GM18517 (cell line): ENCODE data around the gene ZBTB12.

Experiments
- ATAC-seq: cut with Tn5 transposase; IDR thresholded peaks from one replicate; pipeline ENCODE4 v1.9.1; 2021; ENCODE audit warnings: mild to moderate bottlenecking, moderate library complexity; ENCODE audit not compliant: unreplicated experiment

Gene ZBTB12

DNA sequence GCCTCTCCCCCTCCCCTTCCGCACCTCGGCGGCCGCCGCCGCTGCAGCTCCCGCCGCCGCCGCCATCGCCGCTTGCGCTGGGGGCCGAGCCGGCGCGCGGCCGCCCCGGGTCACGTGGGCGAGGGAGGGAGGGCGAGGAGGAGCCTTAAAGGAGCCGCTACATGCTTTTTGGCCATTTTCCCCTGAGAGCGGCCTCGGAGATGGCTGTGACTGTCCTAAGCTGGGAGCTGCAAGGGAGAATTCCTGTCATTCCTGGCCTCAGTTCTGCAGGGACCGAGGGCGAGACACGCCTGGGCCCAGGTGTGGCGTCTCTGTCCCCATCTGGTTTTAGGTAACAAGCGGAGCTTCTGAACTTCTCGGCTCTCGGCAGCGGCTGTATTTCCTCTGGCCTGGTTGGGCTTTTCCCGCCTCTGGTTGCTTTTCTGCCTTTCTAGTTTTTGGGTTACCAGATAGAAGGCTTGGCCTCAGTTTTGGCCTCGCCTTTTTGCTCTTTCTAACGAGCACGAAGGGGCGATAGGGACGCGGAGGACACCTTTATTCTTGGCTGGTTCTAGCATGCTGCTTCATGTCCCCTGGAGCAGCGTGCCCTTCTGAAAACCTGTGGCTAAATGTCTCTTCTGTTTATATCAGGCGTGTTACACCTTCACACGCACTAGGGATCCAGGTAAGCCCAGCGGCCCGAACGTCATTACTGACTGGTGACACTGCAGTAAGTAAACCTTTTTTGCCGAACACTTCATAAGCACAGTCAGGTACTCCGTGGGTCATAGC, 4.1 kb downstream of the ZBTB12 start, which contains the start of gene EHMT2:
TSS of gene EHMT2 (minus strand) at position 87 of the 771 bp plus-strand sequence. CDS start at position 66, 21 bp downstream.
- peak; percentile 66 for ATAC-seq

DNA sequence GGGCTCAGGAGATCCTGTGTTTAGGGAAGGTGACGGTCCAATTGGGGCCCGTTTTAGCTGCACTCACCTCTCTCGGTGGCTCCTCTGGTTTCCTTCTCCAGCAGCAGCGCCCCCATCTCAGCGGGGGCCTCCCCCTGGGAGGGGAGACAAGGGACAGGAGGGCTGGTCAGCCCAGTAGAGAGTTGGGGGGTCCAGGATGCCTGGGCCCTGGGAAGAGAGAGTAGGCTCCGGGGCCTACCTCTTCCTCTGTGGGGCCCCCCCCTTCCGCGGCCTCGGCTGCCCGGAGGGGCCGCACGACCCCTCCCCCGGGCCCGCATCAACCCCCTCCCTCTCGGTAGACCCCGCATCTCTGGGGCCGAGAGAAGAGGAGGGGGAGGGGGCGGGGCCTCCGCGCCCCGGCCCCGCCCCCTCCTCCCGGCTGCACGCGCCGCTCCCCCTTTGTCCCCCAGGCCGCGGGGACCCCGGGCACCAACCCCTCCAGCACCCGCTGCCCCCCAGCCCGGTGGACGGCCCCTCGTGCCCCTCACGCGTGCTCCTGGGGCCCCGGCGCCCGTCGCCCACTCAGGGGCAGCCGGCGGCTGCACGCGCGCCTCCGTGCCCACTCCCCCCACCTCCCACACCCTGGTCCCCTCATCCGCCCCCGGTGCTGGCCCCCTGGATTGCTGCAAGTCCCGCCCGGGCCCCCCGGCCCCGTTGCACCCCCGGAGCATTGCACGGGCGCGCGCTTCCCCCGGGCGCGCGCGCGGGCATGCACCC, 4.9 kb downstream of the ZBTB12 start:
- no peak for ATAC-seq

DNA sequence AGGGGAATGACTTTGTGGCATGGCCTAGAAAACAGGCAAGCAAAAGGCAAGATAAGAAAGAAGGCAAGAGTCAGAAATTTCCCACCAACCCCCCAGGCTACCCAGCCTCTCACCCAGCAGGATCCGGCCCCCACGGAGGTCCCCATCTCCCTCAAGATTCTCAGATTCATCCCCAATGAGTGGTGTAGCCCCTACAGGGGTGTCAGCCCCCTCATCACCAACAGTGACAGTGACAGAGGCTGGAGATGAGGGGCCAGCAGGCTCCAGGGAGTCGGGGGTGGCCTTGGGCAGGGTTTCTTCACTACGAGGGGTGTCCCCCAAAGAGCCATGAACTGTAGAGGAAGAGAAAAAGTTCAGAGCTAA, 5.4 kb downstream of the ZBTB12 start:
- ATAC-seq, result no peak

DNA sequence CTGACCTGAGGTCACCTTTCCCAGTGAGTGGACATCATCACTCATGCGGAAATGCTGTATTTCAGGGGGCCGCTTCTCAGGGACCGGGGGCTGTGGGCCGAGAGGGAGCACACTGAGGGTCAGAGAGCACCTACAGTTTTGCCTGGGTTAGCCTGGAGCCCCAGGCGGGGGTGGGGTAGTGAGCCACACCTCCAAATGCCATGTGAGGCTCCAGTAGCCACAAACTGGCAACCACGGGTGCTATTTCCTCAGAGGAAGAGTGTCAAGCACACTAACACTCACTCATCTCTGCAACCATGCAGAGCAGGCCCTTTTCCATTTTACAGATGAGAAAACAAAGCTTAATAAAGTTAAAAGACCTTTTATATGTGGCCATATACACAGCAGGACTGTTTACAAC, 9.1 kb downstream of the ZBTB12 start:
- ATAC-seq, result no peak

DNA sequence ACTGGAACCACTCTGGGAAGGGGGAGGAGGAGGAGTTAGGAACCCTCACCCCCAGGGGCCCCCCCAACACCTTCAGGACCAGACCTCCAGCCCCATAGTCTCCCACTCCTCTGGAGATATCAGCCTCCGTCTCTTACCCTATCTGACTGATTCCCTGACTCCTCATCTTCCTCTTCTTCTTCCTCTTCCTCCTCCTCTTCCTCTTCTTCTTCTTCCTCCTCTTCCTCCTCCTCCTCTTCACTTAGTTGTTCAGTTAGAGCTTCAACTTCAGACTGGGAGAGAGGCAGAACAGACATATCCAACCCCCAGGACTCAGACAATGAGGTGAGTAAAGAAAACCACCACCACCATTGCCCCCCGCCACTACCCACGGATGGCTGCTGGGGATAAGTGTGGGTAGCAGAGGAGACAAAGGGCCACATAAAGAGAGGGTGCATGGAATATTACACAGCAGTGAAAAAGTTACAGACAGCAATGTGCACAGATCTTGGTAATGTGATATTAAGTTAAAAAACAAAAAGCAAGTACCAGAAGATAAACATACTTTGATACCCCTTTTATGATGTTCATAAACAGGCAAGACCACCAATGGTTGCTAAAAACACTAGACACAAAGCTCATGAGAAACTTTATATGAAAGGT, 12.4 kb downstream of the ZBTB12 start:
- no peak for ATAC-seq

DNA sequence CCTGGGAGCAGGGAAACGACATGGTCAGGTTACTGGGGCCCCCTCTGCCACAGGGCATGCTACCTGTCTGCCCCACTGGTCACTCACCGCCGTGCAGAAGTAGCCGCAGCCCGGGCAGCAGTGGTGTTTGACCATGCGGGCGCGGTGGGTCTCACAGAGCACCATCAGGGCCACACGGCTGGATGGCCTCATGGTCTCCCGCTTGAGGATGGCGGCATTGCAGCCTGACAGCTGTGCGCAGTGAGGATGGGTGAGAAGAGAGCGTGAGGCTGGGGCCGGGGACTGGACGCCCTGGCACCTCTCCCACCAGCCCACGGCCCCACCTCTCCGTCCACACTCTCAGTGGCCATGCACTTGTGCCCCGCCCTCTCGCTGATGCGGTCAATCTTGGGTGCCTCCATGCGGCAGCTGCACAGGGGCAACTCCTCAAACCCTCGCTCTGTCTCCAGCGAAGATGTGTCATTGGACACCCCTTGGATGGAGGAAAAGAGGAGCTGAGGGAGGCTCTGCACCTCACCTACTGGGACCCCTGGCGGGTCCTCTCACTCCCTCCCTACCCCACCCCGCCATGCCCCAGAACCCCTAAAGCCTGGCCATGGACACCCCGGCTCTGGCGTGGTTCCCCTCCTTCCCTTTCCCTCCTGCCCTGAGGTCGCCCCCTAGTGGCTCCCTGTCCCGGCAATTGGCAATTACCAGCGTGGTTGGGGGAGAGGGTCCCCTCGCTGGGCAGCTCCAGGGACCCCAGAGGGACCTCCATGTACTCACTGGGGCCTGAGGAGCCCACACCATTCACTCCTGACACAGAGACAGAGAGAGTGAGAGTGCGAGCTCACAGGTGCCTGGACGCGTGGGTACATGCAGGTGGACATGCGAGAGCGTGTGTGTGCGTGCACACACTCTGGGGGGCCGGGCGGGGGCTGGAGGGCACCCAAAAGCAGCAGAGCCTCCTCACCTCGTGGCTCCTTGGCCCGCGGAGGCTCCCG, 13.3 kb downstream of the ZBTB12 start:
- ATAC-seq, result no peak

DNA sequence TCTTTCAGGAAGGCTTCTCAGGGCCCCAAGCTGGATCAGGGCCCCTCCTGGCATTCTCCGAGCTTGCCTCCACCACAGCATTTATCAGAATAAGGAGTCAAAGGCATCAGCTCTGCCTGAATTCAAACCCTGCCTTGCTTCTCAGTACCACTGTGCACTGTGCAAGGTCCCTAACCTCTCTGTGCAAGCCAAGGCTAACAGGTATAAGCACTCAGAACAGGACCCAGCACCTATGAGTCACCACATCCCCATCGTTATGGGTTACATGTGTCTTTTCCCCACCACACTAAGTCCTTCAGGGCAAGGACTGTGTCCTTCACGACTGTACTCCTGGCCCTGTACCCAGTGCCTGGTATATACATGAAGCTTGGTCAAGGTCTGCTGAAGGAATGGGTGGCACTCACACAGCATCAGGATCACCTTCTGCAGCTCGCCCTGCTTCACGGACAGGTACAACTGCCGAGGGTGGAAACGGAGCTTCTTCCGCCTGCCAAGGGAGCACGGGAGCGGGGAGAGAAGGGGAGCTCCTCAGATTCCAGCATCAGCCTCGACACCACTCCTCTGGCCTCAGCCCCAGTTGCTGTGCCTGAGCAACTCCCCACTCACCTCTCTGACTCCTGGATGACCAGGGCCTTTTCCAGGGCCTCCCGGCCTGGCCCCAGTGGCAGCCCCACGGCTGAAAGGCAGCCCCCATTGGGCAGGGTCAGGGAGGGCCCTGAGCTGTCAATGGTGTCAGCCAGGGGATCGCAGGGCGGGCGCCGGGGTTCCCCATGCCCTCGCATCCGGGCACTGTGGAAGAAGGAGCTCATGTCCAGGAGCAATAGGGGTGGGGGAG, 14.5 kb downstream of the ZBTB12 start:
- no peak for ATAC-seq

DNA sequence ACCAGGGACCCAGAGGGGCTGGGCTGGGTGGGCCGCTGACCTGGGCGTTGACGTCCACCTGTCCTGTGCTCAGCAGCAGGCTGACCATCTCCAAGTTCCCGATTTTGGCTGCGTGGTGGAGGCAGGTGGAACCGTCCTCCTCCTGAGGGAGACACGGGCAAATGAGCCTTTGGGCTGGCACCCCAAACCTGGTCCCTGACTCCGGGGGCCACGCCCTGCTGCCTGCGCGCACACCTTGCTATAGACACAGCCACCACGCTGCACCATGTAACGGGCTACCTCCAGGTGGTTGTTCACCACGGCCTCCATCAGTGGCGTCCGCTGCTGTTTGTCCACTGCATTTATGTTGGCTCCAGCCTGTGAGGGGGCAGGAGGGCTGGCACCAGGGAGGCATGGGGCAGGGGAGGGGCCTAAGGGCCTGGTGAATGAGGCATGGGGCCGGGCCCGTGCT, 15.3 kb downstream of the ZBTB12 start:
- no peak for ATAC-seq

DNA sequence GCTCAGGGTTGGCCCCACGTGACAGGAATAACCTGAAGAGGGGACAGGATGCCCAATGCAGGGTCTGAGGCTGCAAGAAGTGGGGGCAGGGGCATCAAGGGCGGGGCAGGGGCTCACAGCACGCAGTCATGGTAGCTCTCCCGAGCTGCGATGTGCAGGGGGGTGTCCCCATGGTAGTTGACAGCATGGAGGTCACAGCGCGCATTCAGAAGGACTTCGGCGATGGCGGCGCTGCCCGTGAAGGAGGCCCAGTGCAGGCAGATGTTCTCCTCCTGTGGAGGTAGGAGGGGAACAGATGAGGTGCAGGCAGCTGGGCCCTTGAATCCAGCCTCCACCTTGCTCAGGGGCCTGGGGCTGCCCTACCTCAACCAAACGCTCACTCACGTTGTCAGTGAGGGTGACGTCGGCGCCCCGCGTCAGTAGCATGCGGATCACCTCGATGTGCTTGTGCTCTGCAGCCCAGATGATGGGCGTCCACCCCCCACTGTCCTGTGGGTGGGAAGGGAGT, 17.3 kb downstream of the ZBTB12 start:
- ATAC-seq, result no peak

DNA sequence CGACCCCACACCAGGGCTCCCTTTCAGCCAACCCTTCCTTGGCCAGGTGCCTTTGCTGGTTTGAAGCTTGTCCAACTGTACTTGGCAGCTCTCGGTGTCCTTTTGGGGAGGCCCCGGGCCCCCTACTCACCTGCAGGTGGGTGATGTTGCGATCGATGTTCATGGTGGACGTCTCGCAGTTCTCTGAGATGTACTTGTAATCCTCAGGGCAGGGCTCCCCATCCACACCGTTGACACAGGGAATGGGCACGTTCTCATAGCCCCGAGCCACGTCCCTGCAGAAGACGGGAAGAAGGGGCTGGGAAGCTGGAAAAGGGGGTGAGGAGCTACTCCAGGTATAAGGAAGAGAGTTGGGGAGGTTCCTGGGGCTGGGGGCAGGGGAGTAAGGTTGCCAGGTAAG, 18.2 kb downstream of the ZBTB12 start:
- no peak for ATAC-seq

DNA sequence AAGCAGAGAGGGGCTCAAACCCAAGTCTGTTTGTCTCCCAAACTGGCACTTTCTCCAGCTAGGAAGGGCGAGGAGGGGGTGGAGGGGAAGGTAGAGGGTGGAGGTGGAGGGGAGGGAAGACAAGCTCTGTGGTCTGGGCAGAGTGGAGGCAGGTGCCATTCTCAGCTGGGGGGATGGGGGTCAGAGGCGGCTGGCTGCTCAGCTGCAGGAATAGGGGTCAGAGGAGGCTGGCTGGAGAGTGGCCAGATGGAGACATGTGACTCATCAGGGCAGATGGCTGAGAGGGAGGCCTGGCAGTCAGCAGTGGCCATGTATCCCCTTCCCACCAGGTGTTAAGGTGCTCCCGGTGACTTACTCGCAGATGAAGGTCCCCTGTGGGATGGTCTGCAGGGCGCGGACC, 19.5 kb downstream of the ZBTB12 start:
- no peak for ATAC-seq

DNA sequence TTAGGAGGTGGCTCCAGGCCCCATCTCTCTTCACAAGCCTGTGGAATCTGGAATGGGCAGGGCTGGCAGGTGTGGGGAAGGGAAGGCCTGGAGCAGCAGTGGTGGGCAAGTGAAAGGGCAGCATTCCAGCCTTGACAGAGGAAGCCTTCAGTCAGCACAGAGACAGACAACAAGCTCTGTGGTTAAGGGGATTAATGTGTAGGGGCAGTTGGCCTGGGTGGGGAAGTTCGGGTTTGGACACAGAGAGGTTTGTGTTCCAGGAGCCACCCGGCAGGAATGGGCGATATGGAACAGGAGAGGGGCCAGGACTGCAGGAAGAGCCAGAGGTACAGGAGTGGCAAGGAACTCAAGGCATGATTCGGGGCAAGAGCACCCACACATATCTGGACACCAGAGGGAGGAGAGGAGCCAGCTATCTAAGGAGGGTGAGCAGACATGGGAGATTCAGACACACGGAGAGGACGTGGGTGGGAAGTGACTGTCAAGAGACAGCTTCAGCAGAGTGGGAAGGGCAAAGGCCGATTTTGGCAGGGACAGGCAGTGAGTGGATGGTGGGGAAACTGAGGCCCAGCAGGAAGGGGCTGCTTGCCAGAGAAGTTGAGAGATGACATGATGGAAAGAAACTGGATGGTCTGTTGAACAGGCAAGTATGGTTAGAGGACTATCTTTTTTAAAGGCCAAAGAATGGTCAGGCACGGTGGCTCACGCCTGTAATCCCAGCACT, 20.6 kb downstream of the ZBTB12 start:
- no peak for ATAC-seq

DNA sequence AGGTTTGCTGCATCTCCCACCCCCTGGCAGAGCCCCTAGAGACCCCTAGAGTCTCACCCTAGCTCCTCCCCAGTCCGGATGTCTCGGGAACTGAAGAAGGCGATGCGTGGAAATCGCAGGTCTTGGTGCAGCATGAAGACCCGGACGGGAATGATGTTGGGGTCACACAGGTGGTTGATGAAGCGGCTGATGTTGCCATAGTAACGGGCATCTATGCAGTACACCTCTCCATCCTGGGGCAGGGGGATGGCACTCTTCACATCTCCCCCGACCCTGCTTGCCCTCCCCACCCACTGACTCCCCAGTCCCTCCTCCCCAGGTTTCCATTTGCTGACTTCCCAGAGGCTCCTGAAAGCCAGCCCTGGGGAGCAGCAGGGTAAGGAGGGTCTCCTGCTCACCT, 21.3 kb downstream of the ZBTB12 start:
- no peak for ATAC-seq

DNA sequence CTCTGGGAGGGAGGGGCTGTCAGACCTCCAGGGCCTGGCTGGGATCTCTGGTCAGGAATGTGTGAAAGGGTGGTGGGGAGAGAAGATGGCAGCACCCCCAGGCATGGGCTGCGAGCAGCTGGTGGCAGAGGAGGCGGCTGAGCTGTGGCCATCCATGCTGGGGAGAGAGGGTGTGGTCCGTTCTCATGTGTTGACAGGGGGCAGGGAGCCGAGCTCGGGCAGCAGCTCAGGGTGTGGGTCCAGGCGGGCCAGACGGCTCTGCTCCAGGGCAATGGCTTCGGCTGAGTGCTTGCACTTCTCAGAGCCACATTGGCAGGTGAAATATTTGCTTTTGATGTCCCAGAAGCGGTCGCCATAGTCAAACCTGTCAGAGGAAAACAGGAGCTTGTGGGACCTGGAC, 22.0 kb downstream of the ZBTB12 start:
- ATAC-seq, result no peak

DNA sequence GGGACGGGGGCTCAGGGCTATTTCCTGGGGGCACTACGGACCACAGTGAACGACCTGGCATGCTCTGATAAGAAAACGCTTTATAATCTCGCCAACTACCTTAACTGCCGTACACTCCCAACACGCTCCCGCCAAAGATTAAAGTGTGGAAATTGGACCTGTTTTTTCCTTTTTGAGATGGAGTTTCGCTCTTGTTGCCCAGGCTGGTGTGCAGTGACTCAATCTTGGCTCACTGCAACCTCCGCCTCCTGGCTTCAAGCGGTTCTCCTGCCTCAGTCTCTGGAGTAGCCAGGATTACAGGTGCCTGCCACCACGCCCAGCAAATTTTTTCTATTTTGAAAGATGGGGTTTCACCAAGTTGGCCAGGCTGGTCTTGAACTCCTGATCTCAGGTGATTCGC, 22.7 kb downstream of the ZBTB12 start:
- ATAC-seq, result no peak

DNA sequence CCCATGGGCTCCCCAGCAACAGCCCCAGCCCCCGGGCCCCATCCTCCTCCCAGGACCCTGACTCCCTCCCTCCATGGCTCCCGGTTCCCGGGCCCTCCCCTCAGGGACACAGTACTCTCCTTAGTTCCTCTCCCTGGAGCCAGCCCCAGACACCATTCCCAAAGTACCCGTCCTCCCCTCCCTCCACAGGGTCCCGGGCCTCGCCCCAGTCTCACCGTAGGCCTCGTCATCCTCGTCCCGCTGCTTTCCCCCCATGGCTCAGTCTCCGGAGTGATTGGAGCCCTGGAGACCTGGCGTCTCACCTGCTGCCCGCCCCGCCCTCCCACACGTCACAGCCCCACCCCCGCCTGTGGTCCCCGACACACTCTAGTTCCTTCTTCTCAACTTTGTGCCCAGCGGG, 23.2 kb downstream of the ZBTB12 start, which contains the start of gene SLC44A4:
TSS of gene SLC44A4 (minus strand) at position 272 of the 400 bp plus-strand sequence. CDS start at position 255, 17 bp downstream.
- ATAC-seq, result no peak

DNA sequence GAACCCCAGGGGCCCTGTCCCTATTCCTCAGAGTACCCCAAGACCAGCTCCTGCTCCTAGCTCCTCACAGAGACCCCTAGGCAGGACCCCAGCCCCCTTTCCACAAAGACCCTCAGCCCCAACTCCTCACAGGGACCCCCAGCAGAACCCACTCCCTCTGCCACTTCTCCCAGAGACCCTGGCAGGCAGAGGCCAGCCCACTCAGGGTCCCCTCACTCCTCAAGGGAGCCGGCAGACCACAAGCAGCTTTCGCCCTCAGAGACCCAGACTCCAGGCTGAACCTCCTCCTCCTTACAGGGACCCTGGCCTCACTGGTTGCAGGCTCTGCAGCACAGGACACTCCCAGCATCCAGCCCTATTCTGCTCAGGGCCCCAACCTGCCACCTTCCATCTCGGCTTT, 23.7 kb downstream of the ZBTB12 start:
- ATAC-seq, result no peak

DNA sequence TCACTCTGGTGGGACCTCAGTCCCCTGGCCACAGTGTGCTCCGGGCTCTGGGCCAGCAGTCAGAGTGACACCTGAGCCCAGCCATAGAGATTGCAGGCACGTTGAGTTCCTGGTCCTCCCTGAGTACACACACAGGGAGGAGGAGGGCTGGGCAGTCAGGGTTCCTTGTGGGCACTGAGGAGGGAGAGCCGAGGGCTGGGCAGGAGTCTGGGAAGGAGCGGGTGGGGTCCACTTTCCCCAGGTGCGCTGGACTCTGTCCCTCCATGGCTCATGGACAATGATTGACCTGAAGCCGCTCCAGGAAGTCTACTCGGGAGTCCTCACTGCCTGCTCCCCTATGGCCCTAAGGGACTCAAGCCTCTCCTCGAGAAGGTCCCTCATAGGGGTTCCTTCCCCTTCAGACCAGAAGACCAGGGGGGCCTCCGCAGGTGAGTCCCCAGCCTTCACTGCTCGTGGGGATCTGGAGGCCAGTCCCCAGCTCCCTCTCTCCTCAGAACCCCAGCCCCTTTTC, 24.2 kb downstream of the ZBTB12 start:
- ATAC-seq, result no peak
